Fibroblast of the aortic adventitia (primary cell): ENCODE results near the gene CD164L2. TPM values are rescaled to one million over a fixed set of nuclear protein-coding genes. Genes with fewer than 3 reads are reported as not detected.

Experiments used
- DNase-seq: peaks from one replicate; pipeline ENCODE4 v3.0.0-alpha.2; 2010; ENCODE audit warnings: low read depth
- H3K4me3 ChIP-seq: 2 replicates; pipeline ENCODE4 v1.5.1; 2011; ENCODE audit warnings: low read depth, mild to moderate bottlenecking, control low read depth, low read length, moderate library complexity
- CTCF ChIP-seq: IDR thresholded peaks from 2 replicates; pipeline ENCODE4 v1.5.1; 2011; ENCODE audit warnings: mild to moderate bottlenecking, low read length, control low read depth, inconsistent platforms; ENCODE audit not compliant: insufficient read depth
- total RNA-seq: library from RNA; depleted of rRNA; stranded (reverse); fragments of >200 nt; gene quantifications from 2 replicates; pipeline ENCODE4 v1.2.3, GENCODE V29; 2012; ENCODE audit warnings: low replicate concordance

Gene CD164L2
- total RNA-seq, 1 donor: not detected

- H3K4me3 ChIP-seq: no peak overlapping the region
- no peak for TF ChIP-seq CTCF
- DNase-seq: no peak
These were observed 528 bp upstream of the CD164L2 start for GRCh38 chr1:27383661-27384060.

- H3K4me3 ChIP-seq: no peak overlapping the region
- TF ChIP-seq CTCF: no peak
- no peak for DNase-seq
These were observed 967 bp downstream of the CD164L2 start for GRCh38 chr1:27381969-27382762.

- no peak for DNase-seq
- no peak for TF ChIP-seq CTCF
- no peak overlapping the region for H3K4me3 ChIP-seq
These were observed 2.1 kb downstream of the CD164L2 start for GRCh38 chr1:27380766-27381733.

GRCh38 chr1:27380224-27380623 is 2.9 kb downstream of the CD164L2 start:
- DNase-seq: no peak
- TF ChIP-seq CTCF: no peak
- no peak overlapping the region for H3K4me3 ChIP-seq

- no peak for TF ChIP-seq CTCF
- no peak for DNase-seq
These were observed 3.5 kb downstream of the CD164L2 start for GRCh38 chr1:27379564-27380122.

GRCh38 chr1:27377760-27378495 is 5.2 kb downstream of the CD164L2 start:
- no peak for DNase-seq
- no peak overlapping the region for H3K4me3 ChIP-seq
- TF ChIP-seq CTCF: no peak

More at GRCh38 chr1:27379564-27380122, 3.5 kb downstream of the CD164L2 start:
- H3K4me3 ChIP-seq: no peak overlapping the region
